Osteoblast (primary cell): Measurements from ENCODE around the gene MMP17. TPM values are rescaled to one million over a fixed set of nuclear protein-coding genes. Genes with fewer than 3 reads are reported as not detected.

ENCODE experiments used
- DNase-seq: peaks from one replicate; pipeline ENCODE4 v3.0.0; 2011; ENCODE audit warnings: low spot score, mixed read lengths; ENCODE audit not compliant: insufficient read length; ENCODE audit errors: missing footprints
- H2AFZ ChIP-seq: 2 replicates; pipeline ENCODE4 v1.6.0; 2011; ENCODE audit warnings: mild to moderate bottlenecking, low read length
- H3K27ac ChIP-seq: 2 replicates; pipeline ENCODE4 v1.5.1; 2011; ENCODE audit warnings: mild to moderate bottlenecking, low read depth, low read length, moderate library complexity
- H3K27me3 ChIP-seq: 2 replicates; pipeline ENCODE4 v1.6.0; 2012; ENCODE audit warnings: mild to moderate bottlenecking, control low read depth, inconsistent platforms, low read length, moderate library complexity; ENCODE audit not compliant: insufficient read depth
- H3K36me3 ChIP-seq: 2 replicates; pipeline ENCODE4 v1.5.1; 2011; ENCODE audit warnings: mild to moderate bottlenecking, low read length, control low read depth, moderate library complexity; ENCODE audit not compliant: insufficient read depth
- H3K4me1 ChIP-seq: 2 replicates; pipeline ENCODE4 v1.5.1; 2011; ENCODE audit warnings: mild to moderate bottlenecking, low read length, control low read depth, moderate library complexity; ENCODE audit not compliant: insufficient read depth
- H3K4me2 ChIP-seq: 2 replicates; pipeline ENCODE4 v1.6.0; 2011; ENCODE audit warnings: mild to moderate bottlenecking, low read length; ENCODE audit not compliant: insufficient read depth
- H3K4me3 ChIP-seq: fragments of 200-600 bp; sonication (generic); 3 replicates; pipeline ENCODE4 v1.5.1; 2012; ENCODE audit warnings: mild to moderate bottlenecking, low read length, inconsistent platforms; ENCODE audit not compliant: insufficient read depth
- H3K79me2 ChIP-seq: 2 replicates; pipeline ENCODE4 v1.6.0; 2012; ENCODE audit warnings: mild to moderate bottlenecking, low read length, control low read depth, inconsistent platforms; ENCODE audit not compliant: insufficient read depth
- H3K9me3 ChIP-seq: 2 replicates; pipeline ENCODE4 v1.5.1; 2011; ENCODE audit warnings: low read depth, low read length, control low read depth
- H4K20me1 ChIP-seq: 2 replicates; pipeline ENCODE4 v1.6.0; 2012; ENCODE audit warnings: mild to moderate bottlenecking, low read length, control low read depth; ENCODE audit not compliant: insufficient read depth
- CTCF ChIP-seq: IDR thresholded peaks from 2 replicates; pipeline ENCODE4 v1.5.1; 2011; ENCODE audit warnings: mild to moderate bottlenecking, low read depth, low read length, moderate library complexity; ENCODE audit errors: extremely low read depth
- total RNA-seq: library from RNA; depleted of rRNA; stranded (reverse); fragments of >200 nt; gene quantifications from 2 replicates; pipeline ENCODE4 v1.2.3, GENCODE V29; 2012

The MMP17 gene
- total RNA-seq, 1 donor: 10.5 TPM

DNA sequence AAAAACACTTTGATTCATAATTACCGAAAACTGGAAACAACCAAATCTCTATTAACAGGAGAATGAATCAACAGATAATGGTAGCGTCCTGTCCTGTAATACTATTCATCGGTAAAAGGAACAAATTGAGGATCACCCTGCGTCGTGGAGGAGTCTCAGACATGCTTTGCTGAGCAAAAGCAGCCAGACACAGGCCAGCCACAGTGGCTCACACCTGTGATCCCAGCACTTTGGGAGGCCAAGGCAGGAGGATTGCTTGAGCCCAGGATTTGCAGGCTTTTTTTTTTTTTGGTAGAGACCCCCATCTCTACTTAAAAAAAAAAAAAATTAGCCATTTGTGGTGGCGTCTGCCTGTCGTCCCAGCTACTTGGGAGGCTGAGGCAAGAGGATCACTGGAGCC, 34.1 kb upstream of the MMP17 start:
- H3K9me3 ChIP-seq: no peaks in the 10 kb centered on the region
- no peaks in the 10 kb centered on the region for H3K27me3 ChIP-seq
- no peaks in the 10 kb centered on the region for H4K20me1 ChIP-seq
- no peaks in the 10 kb centered on the region for H3K4me1 ChIP-seq
- TF ChIP-seq CTCF: no peak
- H3K4me2 ChIP-seq: no peak overlapping the region
- no peaks in the 10 kb centered on the region for H3K79me2 ChIP-seq
- DNase-seq: no peak
- no peak overlapping the region for H3K4me3 ChIP-seq
- H2AFZ ChIP-seq: no peak overlapping the region
- no peak overlapping the region for H3K27ac ChIP-seq
- peaks cover 37% of the 10 kb centered on the region for H3K36me3 ChIP-seq

DNA sequence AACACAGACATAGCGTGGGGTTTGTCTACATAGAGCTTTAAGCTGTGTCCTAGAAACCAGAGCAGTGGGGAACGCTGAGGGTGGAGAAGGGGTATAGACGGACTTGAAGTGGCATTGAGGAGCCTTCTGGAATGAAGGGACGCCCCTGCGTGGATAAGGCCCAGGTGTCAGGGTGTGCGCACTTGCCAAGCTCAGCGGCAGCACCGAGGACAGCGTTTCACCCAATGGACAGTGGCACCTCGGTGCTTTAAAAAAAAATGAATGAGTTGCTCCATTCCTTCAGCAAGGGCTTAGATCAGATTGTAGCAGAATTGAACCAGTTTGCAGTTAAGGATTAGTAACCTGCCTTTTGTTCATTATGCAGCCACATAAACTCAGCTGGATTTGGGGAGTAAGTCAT, 33.6 kb upstream of the MMP17 start:
- DNase-seq: no peak
- TF ChIP-seq CTCF: no peak
- Histone ChIP-seq H3K27ac (no peak overlapping the region), H3K4me3 (no peak overlapping the region), H4K20me1 (no peaks in the 10 kb centered on the region), H3K9me3 (no peaks in the 10 kb centered on the region), H3K4me2 (no peak overlapping the region), H3K4me1 (no peaks in the 10 kb centered on the region), H3K79me2 (no peaks in the 10 kb centered on the region), H3K27me3 (no peaks in the 10 kb centered on the region), H3K36me3 (peaks cover 34% of the 10 kb centered on the region), H2AFZ (no peak overlapping the region)

DNA sequence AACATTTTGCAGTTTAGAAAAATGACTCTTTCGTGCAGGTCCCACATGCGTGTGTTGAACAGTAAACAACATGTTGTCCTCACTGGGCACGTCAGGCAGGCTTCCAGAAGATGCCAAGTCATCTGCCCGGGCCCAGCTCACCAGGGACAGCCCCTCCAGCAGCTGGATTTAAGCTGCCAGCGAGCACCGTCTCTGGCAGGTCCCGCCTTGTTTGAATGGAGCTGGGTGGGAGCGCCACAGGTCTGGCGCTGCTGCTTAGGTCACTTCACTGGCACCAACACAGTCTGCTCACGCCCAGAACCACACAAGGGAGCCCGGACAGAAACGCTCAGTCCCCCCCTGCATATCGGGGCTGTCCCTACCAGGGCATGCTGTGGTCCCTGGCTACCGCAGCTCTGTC, 33.1 kb upstream of the MMP17 start:
- TF ChIP-seq CTCF: no peak
- H3K27me3 ChIP-seq: no peaks in the 10 kb centered on the region
- no peaks in the 10 kb centered on the region for H3K9me3 ChIP-seq
- H3K79me2 ChIP-seq: no peaks in the 10 kb centered on the region
- no peak overlapping the region for H3K27ac ChIP-seq
- H3K4me2 ChIP-seq: no peak overlapping the region
- H2AFZ ChIP-seq: no peak overlapping the region
- H4K20me1 ChIP-seq: no peaks in the 10 kb centered on the region
- DNase-seq: no peak
- peaks cover 30% of the 10 kb centered on the region for H3K36me3 ChIP-seq
- H3K4me1 ChIP-seq: no peaks in the 10 kb centered on the region
- no peak overlapping the region for H3K4me3 ChIP-seq

DNA sequence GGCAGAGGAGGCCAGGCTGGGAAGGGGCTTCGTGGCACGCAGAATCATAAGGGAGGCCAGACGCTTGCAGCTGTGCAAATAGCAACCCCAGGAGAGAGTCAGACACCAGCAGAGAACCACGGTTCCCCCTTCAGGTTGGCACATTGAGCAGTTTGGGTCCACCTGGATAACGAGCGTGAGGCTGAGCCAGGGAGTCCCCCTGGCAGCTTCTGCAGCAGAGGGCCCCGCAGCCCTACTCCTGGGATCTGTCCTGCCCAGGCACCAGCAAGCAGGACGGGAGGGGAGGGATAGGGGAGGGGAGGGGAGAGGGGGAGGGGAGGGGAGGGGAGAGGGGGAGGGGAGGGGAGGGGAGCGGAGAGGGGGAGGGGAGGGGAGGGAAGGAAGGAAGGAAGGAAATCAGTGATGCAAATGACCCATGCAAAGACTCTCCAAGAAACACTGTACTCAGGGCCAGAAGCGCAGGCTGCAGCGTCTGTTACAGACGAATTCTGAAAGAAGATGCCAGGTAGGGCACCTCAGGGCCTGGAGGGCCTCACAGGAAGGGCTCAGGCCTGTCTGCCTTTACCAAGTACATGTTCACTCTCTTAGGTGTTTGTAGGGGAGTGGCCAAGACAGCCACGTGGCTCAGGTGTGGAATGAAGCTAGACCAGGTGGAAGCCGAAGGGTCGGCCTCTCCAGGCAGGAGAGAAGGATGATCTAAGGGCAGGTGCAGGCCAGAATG, 32.3 kb upstream of the MMP17 start:
- Histone ChIP-seq H3K4me2 (no peak overlapping the region), H4K20me1 (no peaks in the 10 kb centered on the region), H3K27ac (no peak overlapping the region), H3K27me3 (no peaks in the 10 kb centered on the region), H2AFZ (no peak overlapping the region), H3K36me3 (peaks cover 27% of the 10 kb centered on the region), H3K4me3 (no peak overlapping the region), H3K9me3 (no peaks in the 10 kb centered on the region), H3K4me1 (no peaks in the 10 kb centered on the region), H3K79me2 (no peaks in the 10 kb centered on the region)
- no peak for DNase-seq
- no peak for TF ChIP-seq CTCF
